GM08714 (cell line): ENCODE data around the gene PEAR1.

Source experiments
- H3K4me3 ChIP-seq: fragments of 200-500 bp; sonication (Bioruptor generic); 2 replicates; pipeline ENCODE4 v1.5.1; 2014; ENCODE audit warnings: mild to moderate bottlenecking, low read length, inconsistent platforms
- ZNF274 ChIP-seq: IDR thresholded peaks from 2 replicates; pipeline ENCODE4 v1.6.1; 2012; ENCODE audit warnings: mild to moderate bottlenecking, low read depth, low read length

The PEAR1 gene, protein sequence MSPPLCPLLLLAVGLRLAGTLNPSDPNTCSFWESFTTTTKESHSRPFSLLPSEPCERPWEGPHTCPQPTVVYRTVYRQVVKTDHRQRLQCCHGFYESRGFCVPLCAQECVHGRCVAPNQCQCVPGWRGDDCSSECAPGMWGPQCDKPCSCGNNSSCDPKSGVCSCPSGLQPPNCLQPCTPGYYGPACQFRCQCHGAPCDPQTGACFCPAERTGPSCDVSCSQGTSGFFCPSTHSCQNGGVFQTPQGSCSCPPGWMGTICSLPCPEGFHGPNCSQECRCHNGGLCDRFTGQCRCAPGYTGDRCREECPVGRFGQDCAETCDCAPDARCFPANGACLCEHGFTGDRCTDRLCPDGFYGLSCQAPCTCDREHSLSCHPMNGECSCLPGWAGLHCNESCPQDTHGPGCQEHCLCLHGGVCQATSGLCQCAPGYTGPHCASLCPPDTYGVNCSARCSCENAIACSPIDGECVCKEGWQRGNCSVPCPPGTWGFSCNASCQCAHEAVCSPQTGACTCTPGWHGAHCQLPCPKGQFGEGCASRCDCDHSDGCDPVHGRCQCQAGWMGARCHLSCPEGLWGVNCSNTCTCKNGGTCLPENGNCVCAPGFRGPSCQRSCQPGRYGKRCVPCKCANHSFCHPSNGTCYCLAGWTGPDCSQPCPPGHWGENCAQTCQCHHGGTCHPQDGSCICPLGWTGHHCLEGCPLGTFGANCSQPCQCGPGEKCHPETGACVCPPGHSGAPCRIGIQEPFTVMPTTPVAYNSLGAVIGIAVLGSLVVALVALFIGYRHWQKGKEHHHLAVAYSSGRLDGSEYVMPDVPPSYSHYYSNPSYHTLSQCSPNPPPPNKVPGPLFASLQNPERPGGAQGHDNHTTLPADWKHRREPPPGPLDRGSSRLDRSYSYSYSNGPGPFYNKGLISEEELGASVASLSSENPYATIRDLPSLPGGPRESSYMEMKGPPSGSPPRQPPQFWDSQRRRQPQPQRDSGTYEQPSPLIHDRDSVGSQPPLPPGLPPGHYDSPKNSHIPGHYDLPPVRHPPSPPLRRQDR

DNA sequence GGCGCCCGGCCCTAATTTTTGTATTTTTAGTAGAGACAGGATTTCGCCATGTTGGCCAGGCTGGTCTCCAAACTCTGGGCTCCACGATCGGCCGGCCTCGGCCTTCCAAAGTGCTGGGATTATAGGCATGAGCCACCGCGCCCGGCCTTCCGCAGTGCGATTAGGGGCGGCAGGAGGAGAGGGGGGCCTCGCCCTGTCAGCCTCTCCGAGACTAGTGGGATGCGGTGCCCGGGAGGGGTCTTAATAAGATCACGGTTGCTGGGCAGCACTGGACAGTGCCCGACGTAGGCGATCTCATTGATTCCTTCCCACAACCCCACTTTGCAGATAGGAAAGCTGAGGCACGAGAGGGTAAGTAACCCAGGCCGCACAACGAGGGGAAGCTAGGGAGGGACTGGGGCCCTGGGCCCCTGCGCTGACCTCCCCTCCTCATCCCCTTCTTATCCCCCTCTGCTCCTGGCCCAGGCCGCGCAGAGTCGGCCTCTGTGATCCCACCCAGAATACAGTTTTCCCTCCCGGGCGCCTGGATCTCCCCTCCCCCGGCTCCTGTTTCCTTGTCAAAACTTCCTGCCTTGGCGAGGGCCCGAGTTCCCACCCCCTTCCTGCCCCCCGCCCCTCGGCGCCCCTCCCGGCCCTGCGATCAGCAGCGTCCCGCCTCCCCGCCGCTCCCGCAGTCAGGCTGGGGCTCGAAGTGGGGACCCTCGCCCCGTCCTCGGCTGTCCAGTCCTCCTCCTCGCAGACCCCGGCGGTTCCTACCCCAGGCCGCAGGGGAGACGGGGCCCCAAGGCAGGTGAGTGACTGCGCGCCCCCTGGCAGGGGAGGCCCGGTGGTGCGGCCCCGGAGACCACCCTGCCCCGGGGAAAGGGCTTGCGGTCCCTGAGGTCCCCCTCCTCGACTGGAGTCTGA, at the start of gene PEAR1:
Gene PEAR1 (plus strand): TSS at position 671 of the 906 bp plus-strand sequence. CDS start 10,209 bp downstream, outside the sequence.
- no peak within 1 kb of the TSS for H3K4me3 ChIP-seq
- no peak for TF ChIP-seq ZNF274

DNA sequence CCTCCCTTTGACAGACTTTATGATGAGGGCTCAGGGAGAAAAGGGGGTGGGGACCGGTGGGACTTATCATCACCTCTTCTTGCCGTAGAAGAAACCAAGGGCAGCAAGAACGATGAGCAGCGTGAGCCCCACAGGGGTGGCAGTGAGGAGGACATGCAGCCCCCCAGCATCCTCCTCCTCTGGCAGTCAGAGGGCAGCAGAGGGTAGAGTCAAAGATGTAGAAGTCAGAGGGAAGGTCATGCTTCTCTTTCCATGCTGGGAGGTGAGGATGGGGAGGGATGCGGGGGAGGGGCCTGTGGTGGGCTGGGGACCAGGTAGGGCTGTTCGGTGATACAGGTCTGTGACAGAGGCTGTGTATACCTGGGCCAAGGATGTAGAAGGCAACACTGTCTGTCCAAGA, 49.4 kb upstream of the PEAR1 start:
- no peak for TF ChIP-seq ZNF274
- H3K4me3 ChIP-seq, result no peak overlapping the region

DNA sequence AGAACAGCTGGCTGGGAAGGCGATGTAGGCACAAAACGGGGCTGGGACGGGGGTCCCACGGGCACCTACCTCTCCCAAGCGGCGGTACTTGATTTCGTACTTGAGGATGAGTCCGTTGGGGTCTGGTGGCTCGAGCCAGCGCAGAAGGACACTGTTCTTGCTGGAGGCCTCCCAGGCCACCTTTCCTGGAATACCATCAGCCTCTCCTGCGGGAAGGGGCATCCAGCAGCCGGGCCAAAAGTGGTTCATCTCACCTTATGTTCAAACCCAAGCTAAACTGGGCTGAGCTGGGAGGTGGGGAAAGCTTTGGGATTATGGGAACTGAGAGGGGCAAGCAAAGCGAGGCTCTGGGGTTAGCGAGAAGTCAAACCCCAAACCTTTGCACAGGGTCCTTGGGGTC, 48.9 kb upstream of the PEAR1 start:
- H3K4me3 ChIP-seq, result no peak overlapping the region
- TF ChIP-seq ZNF274, result no peak

DNA sequence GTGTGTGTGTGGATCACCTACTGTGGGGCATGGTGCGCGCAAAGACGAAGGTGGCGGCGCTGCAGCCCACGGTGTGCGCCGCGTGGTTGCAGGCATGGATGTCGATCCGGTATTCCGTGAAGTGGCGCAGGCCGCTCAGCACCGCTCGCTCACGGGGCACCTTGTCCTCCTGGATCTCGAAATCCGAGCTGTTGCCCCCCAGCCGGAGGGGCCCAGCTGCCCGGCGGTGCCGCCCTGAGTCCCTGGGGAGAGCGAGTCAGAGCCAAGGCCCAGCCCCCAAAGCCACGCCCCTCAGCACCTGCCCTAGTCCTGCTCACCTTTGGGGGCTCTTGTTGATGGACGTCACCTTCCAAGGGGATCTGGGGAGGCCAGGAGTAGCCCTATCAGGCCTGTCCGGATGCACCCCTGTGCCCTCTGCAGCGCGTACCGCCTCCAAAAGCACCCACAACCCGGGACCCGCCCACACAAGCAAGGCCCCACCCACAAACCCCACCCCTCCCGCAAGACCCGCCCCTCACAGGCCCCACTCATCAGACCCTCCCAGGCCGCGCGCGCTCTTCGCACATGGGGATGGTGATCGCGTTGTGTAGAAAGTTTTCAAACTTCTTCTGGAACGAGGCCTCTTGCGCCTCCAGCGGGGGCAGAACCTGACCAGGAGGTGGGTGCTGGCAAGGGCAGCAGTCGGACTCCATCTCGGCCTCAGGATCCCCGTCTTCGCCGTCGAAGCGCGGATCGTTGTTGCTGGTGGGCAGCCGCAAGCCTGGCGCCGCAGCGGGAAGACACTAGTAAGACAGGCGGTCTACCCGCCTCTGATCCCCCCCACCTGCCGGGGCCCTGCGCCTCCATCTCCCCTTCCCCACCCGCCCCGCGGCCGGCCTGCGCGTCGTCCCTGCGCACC, 48.2 kb upstream of the PEAR1 start:
- H3K4me3 ChIP-seq, result no peak overlapping the region
- TF ChIP-seq ZNF274, result no peak

DNA sequence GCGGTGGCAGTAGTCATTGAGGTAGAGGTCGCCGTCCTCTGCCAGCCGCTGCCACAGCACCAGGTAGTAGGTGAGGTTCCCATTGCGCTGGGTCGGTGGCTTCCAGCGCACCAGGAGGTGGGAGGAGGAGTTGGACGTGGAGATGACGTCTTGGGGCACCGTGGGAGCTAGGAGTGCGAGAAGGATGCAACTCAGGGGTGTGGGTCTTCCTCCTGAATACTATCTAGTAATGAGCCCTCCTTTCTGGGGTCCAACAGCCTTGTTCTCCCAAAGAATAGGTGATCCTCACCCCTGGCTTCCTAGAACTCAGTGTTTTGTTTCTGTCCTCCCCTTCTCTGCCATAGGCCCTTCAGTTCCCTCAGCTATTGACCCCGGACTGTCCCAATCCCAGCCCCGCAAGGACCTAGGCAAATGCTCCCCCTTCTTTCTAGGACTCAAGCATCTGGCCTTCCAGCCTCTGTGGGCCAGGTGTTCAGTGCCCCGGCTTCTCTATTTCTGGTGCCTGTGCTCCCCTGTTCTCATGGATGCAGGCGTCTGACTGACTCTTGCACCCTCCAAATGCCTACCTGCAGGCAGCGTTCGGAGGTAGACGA, 47.5 kb upstream of the PEAR1 start:
- no peak overlapping the region for H3K4me3 ChIP-seq
- TF ChIP-seq ZNF274, result no peak

DNA sequence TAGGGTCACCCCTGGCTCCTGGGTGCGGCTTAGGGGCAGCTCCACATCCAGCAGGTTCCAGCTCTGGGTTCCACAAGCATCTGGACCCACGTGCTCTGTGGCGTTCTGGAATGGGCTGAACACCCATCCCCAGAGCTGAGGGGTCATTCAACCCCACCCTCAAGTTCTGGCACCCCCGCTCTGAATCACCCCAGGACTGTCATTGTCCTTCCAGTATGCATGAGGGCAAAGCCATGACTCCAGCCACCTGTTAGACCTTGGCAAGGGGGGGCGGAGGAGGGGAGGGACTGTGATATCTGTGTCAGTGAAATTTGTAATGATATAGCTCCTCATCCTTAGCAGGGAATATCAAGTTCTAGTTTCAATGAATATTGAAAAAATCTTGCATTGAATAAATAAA, 46.9 kb upstream of the PEAR1 start:
- TF ChIP-seq ZNF274, result no peak
- no peak overlapping the region for H3K4me3 ChIP-seq

DNA sequence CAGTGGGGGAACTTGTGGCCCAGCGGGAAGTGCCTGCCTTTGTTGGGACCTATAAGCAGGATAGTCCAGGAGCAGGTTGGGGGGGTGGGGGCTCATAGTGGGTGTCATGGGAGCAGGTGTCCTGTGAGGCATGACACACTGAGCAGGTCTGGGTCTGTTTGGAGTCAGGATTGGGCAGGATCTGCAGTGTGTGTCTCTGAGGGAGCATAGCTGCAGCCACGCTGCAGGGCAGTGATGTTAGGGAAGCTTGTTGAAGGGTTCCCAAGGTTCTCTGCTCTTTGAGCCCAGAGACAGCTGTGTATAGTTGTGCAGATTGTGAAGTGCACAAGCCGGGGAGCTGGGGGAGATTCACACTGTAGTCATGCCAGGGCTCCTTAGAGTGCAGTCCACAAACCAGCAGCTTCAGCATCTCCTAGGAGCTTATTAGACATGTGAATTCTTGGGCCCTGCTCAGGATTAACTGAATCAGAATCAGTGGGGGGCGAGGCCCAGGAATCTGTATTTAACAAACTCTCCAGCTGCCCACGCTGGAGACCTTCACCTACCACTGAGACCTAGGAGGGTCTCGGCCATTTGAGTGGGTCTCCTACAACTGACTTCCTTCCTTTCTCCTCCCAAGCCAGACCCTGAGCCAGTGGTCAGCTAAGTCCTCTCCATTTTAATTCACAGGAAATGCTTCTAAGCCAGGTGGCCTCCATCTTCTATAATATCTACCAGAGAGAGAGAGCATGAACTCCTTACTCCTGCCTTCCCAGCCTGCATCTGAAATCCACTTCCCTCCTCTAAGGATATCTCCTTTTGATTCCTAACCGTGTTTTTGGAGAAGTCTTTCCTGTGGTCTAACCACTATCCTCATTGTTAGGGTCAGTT, 45.7 kb upstream of the PEAR1 start:
- no peak overlapping the region for H3K4me3 ChIP-seq
- TF ChIP-seq ZNF274, result no peak

DNA sequence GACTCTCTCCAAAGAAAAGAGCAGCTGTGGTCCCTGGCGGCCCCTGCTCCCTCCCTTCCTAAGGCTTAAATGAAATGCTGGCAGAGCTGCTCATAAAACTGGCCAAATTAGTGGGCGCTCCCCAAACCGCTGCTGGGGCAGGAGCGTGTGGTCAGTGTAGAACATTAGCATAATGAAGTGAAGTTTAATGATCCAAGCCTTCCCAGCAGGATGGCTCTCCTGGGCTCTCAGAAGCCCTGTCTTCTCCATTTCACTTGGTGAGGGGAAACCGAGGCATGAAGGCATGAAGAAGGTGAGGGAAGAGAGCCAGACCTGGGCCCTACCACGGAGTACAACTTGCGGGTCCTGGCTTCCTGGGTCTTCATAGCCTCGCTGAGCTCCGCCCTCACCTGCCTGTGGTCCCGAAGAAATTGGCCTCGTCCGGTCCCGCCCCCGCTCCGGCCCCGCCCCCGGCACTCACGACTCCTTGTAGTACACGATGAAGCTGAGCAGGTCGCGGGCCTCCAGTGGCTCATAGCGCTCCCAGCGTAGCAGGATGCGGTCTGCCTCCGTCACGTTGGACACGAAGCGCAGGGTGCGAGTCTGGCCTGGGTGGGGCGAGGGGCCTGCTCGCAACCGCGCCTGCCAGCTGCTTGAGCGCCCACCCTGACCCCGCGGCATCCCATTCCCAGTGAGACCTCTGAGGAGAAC, 44.9 kb upstream of the PEAR1 start:
- H3K4me3 ChIP-seq, result no peak overlapping the region
- TF ChIP-seq ZNF274, result no peak

DNA sequence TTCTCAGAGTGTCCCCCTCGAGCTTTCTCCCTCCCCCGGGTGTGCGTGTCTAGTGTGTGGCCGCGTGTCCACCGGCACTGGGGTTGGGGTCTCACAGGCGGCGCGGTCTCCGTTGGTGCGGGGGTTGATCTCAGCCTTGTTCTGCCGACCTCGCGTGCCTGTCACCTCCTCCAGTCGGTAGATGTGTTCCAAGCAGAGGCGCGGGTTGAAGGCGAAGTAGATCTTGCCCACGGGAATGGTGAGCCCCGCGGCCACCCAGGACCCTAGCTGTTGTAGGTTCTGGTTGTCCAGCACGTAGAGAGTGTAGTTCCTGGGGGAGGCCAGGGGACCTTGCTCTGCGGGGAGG, 44.4 kb upstream of the PEAR1 start:
- H3K4me3 ChIP-seq, result no peak overlapping the region
- no peak for TF ChIP-seq ZNF274

DNA sequence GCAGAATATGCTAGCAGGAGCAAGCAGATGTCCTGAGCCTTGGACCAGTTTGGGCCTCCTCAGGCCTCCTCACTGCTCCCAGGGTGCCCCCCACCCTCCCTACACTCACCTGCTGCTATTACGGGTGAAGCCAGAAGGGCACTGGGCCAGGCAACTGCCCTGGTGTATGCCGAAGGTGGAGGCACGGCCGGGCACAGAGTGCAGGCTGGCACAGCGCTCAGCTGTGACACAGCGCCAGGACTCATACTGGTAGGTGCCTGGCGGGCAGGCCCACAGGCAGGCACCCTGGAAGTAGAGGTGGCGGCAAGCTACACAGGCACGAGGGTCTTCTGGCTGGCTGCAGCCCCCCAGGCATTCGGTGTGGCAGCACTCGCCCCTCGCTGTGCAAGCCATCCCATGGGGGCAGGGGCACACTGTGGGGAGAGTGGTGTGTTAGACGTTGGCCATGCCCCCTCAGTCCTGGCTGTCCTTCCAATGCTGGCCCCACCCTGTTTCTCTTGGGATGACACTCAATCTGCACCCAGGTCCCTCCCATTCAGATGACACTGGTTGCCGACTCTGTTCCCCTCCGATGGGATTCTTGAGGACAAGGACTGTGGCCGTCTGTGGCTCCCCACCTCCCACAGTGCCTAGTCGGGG, 41.6 kb upstream of the PEAR1 start:
- no peak overlapping the region for H3K4me3 ChIP-seq
- TF ChIP-seq ZNF274, result no peak

DNA sequence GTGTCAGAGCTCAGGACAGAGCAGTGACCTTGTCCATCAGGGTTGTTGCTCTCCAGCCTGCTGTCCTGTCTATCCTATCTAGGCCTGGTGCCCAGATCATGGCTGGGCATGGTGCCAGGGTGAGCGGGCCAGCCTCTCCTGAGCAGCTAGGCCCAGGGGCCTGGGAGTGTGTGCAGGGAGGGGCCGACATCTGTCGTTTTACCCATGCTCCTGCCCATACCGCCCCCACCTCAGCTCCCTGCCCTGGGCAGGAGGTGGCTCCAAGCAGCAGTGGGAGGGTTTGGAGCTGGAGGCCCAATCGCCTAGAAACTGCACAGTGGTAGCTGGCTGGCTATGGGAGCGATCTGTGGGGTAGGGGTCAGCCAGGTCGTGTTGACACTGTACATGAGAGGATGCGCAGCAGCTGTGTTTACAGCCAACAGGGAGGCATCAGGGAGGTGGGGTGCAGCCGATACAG, 41.1 kb upstream of the PEAR1 start:
- TF ChIP-seq ZNF274, result no peak

More for the DNA sequence above, 41.1 kb upstream of the PEAR1 start:
- no peak overlapping the region for H3K4me3 ChIP-seq
